Measurements from ENCODE around the gene MCL1.

GRCh38 chr1:150560576-150561253 is 18.7 kb downstream of the MCL1 start:
- TF ChIP-seq CTCF (IDR thresholded peaks at IDR 0.05; ENCODE audit: insufficient read depth, low read length, poor library complexity, severe bottlenecking) (peak; percentile 77), EZH2phosphoT487 (conservative IDR thresholded peaks at IDR 0.05; ENCODE audit: low read length) (no peak)

Measured in SU-DHL-6 (cell line).